Activated naive CD8-positive, alpha-beta T cell treated with anti-CD3 and anti-CD28 coated beads for 36 hours (primary cell): ENCODE results near the gene SLC24A3. TPM values are rescaled to one million over a fixed set of nuclear protein-coding genes. Genes with fewer than 3 reads are reported as not detected.

Source experiments
- DNase-seq: peaks from one replicate; pipeline ENCODE4 v3.0.0; 2021
- H3K27ac Mint-ChIP-seq: one replicate; pipeline ENCODE4 v1.8.0; 2022; ENCODE audit warnings: mild to moderate bottlenecking, moderate library complexity, mixed read lengths
- H3K27me3 Mint-ChIP-seq: one replicate; pipeline ENCODE4 v1.8.0; 2022; ENCODE audit warnings: mild to moderate bottlenecking, mixed read lengths
- H3K36me3 Mint-ChIP-seq: one replicate; pipeline ENCODE4 v1.8.0; 2021; ENCODE audit warnings: mild to moderate bottlenecking, mixed read lengths
- H3K4me1 Mint-ChIP-seq: one replicate; pipeline ENCODE4 v1.8.0; 2021; ENCODE audit warnings: mixed read lengths
- H3K4me3 Mint-ChIP-seq: one replicate; pipeline ENCODE4 v1.8.0; 2022; ENCODE audit warnings: mild to moderate bottlenecking, moderate library complexity, mixed read lengths
- H3K9me3 Mint-ChIP-seq: one replicate; pipeline ENCODE4 v1.8.0; 2022; ENCODE audit warnings: mixed read lengths
- total RNA-seq, 2 experiments: library from RNA; stranded (reverse); gene quantifications; one replicate each; pipeline ENCODE4 v1.2.3, GENCODE V29; 2021

SLC24A3 gene
- total RNA-seq, 2 experiments from 2014 or later = not detected

- Mint-ChIP-seq H3K27ac (no peak overlapping the region), H3K9me3 (no peaks in the 10 kb centered on the region), H3K4me1 (no peaks in the 10 kb centered on the region), H3K36me3 (no peaks in the 10 kb centered on the region), H3K27me3 (no peaks in the 10 kb centered on the region), H3K4me3 (no peak overlapping the region)
- no peak for DNase-seq
Measured at GRCh38 chr20:19274001-19274400, 61.6 kb downstream of the SLC24A3 start.

- Mint-ChIP-seq H3K27ac (no peak overlapping the region), H3K4me1 (no peaks in the 10 kb centered on the region), H3K9me3 (no peaks in the 10 kb centered on the region), H3K27me3 (no peaks in the 10 kb centered on the region), H3K36me3 (no peaks in the 10 kb centered on the region), H3K4me3 (no peak overlapping the region)
- DNase-seq = no peak
Measured at GRCh38 chr20:19274412-19275015, 62.1 kb downstream of the SLC24A3 start.

DNA sequence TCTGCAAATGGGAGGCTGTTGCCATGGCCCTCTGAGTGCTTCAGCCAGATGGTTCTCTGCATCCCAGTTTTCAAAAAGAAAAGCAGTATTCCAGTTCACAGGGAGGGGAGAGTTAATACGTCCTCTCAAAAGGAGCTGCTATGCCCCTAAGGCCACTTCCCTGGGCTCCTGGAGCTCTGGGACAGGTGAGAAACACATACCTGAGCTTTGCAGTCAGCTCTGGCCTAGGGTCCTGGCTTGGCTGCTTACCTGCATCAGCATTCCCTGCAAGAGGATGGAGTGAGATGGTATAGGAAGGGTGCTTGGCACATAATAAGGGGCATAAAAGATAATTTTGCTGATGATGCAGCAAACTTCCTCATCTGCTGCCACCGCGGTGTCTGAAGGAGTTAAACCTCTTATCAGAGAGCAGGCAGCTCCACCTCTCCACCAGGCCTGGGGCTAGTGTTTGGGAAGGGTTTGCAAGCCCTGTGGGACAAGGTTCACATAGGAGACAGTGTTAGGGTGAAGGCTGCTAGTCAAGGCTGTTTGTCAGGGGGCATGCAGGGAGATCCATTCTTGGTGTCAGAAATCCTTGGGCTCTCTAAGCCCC, 62.7 kb downstream of the SLC24A3 start:
- H3K27me3 Mint-ChIP-seq = no peaks in the 10 kb centered on the region
- no peak overlapping the region for H3K4me3 Mint-ChIP-seq
- H3K9me3 Mint-ChIP-seq = no peaks in the 10 kb centered on the region
- H3K27ac Mint-ChIP-seq = no peak overlapping the region
- H3K36me3 Mint-ChIP-seq = no peaks in the 10 kb centered on the region
- no peaks in the 10 kb centered on the region for H3K4me1 Mint-ChIP-seq
- no peak for DNase-seq

GRCh38 chr20:19275630-19276071, 63.2 kb downstream of the SLC24A3 start:
- Mint-ChIP-seq H3K27me3 (no peaks in the 10 kb centered on the region), H3K9me3 (no peaks in the 10 kb centered on the region), H3K4me3 (no peak overlapping the region), H3K4me1 (no peaks in the 10 kb centered on the region), H3K27ac (no peak overlapping the region), H3K36me3 (no peaks in the 10 kb centered on the region)
- DNase-seq = no peak

- H3K27ac Mint-ChIP-seq = no peak overlapping the region
- no peaks in the 10 kb centered on the region for H3K27me3 Mint-ChIP-seq
- DNase-seq = no peak
Measured at GRCh38 chr20:19277381-19277780, 64.9 kb downstream of the SLC24A3 start.

GRCh38 chr20:19283490-19284025, 71.1 kb downstream of the SLC24A3 start:
- no peak for DNase-seq
- Mint-ChIP-seq H3K27me3 (no peaks in the 10 kb centered on the region), H3K27ac (no peak overlapping the region), H3K4me3 (no peak overlapping the region), H3K36me3 (no peaks in the 10 kb centered on the region), H3K4me1 (no peaks in the 10 kb centered on the region), H3K9me3 (no peaks in the 10 kb centered on the region)

More at GRCh38 chr20:19277381-19277780, 64.9 kb downstream of the SLC24A3 start:
- Mint-ChIP-seq H3K36me3 (no peaks in the 10 kb centered on the region), H3K4me3 (no peak overlapping the region), H3K4me1 (no peaks in the 10 kb centered on the region), H3K9me3 (no peaks in the 10 kb centered on the region)

GRCh38 chr20:19284400-19285178, 72.1 kb downstream of the SLC24A3 start:
- H3K27ac Mint-ChIP-seq = no peak overlapping the region

GRCh38 chr20:19285436-19285835, 73.0 kb downstream of the SLC24A3 start:
- no peak for DNase-seq
- Mint-ChIP-seq H3K9me3 (no peaks in the 10 kb centered on the region), H3K27ac (no peak overlapping the region), H3K27me3 (no peaks in the 10 kb centered on the region), H3K4me1 (no peaks in the 10 kb centered on the region), H3K36me3 (no peaks in the 10 kb centered on the region), H3K4me3 (no peak overlapping the region)

More at GRCh38 chr20:19284400-19285178, 72.1 kb downstream of the SLC24A3 start:
- no peaks in the 10 kb centered on the region for H3K9me3 Mint-ChIP-seq
- no peak for DNase-seq
- no peaks in the 10 kb centered on the region for H3K4me1 Mint-ChIP-seq
- H3K27me3 Mint-ChIP-seq = no peaks in the 10 kb centered on the region
- H3K36me3 Mint-ChIP-seq = no peaks in the 10 kb centered on the region
- no peak overlapping the region for H3K4me3 Mint-ChIP-seq

DNA sequence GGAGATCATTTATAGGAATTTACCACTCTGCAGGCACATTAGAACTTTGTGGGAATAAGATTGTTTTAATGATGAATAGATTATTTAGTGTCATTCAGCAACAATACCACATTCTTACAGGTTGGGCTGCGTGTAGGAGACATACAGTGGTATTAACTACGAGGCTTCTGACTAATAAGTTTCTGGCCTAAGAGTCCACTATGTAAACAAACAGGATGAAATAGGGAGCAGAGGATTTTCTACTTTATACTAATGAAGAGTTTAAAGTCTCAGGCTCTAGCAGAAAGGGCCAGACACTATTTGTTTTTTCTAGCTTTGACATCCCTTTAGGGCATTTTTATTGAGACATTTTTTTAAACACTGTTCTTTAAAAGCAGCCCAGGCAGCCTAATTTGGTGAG, 75.6 kb downstream of the SLC24A3 start:
- DNase-seq = no peak
- Mint-ChIP-seq H3K4me1 (no peaks in the 10 kb centered on the region), H3K4me3 (no peak overlapping the region), H3K27me3 (no peaks in the 10 kb centered on the region), H3K9me3 (no peaks in the 10 kb centered on the region), H3K36me3 (no peaks in the 10 kb centered on the region), H3K27ac (no peak overlapping the region)

GRCh38 chr20:19288636-19289035, 76.2 kb downstream of the SLC24A3 start:
- Mint-ChIP-seq H3K9me3 (no peaks in the 10 kb centered on the region), H3K27ac (no peak overlapping the region), H3K27me3 (no peaks in the 10 kb centered on the region), H3K4me3 (no peak overlapping the region), H3K36me3 (no peaks in the 10 kb centered on the region), H3K4me1 (no peaks in the 10 kb centered on the region)
- no peak for DNase-seq

- no peak for DNase-seq
- Mint-ChIP-seq H3K9me3 (no peaks in the 10 kb centered on the region), H3K27ac (no peak overlapping the region), H3K36me3 (no peaks in the 10 kb centered on the region), H3K4me3 (no peak overlapping the region), H3K27me3 (no peaks in the 10 kb centered on the region), H3K4me1 (no peaks in the 10 kb centered on the region)
Measured at GRCh38 chr20:19289451-19289850, 77.0 kb downstream of the SLC24A3 start.

DNA sequence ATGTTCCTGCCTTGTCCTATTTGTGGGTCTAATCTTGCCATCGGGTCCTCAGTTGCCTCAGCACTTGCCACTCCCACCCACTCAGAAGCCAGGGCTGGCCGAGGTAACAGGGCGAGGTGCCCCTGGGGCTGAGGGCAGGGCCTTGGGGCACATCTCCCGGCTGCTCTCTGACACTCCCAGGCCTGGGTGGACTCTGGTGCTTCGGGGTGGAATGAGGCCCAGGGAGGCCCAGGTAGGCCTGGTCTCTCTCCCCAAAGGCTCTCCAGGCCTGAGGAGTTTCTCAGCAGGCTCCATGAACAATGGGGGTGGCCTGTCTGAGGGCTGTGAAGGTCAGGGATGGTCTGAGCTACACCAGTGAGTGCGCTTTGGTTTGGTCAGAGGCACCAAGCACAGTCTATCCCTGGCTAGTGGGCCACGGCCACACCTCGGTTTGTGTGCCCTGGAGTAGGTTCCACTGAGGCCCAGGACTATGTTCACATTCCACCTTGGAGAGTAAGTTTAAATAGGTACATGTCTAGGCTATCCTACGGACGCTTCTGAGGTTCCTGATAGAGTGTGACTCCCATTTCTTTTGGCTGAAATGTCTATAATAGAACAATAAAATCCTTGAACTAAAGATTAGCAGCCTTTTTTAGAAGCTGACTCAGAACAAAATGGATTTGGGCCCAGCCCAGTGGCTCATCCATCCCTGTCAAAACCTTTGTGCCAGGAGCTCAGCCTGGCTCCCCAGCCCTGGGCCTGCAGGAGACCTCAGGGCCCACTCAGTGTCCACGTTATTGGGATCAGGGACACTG, 78.8 kb downstream of the SLC24A3 start:
- Mint-ChIP-seq H3K27ac (no peak overlapping the region), H3K36me3 (no peaks in the 10 kb centered on the region), H3K9me3 (no peaks in the 10 kb centered on the region), H3K27me3 (no peaks in the 10 kb centered on the region), H3K4me3 (no peak overlapping the region), H3K4me1 (no peaks in the 10 kb centered on the region)
- no peak for DNase-seq

DNA sequence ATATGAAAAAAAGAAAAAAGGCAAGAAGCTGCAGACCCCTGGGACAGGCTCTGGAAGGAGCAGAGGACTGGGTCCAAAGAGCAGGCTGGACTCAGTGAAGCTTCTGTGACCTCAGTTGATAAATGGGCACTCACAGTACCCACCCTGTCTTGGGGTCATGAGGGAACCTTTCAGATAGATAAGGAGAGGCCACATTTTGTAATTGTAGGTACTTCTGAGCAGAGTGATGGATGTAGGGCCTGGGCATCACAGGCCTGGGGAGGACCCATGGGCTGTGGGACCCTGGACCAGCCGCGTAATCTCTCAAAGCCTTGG, 79.3 kb downstream of the SLC24A3 start:
- Mint-ChIP-seq H3K27ac (no peak overlapping the region), H3K27me3 (no peaks in the 10 kb centered on the region), H3K36me3 (no peaks in the 10 kb centered on the region), H3K4me1 (no peaks in the 10 kb centered on the region), H3K9me3 (no peaks in the 10 kb centered on the region), H3K4me3 (no peak overlapping the region)
- DNase-seq = no peak

DNA sequence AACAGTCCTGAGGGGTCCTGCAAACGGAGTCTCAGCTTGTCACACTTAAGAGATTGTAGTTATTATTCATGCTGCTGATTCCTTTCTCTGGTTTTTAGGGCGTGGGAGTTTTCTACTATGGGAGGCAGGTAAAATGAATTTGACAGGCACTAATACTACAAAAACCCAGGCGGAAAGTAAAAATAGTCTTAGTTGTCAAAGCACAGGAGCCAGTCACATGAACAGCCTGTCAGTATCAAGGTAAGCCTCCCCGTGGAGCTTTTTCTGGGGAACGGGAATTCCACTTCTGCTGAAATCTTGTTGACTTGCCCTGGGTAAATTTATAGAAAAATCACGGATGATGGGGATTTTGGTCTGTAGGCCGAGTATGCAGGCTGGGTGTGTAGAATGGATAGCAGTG, 79.8 kb downstream of the SLC24A3 start:
- DNase-seq = no peak
- Mint-ChIP-seq H3K27ac (no peak overlapping the region), H3K9me3 (no peaks in the 10 kb centered on the region), H3K27me3 (no peaks in the 10 kb centered on the region), H3K36me3 (no peaks in the 10 kb centered on the region), H3K4me1 (no peaks in the 10 kb centered on the region), H3K4me3 (no peak overlapping the region)

GRCh38 chr20:19295076-19295475, 82.6 kb downstream of the SLC24A3 start:
- no peak overlapping the region for H3K27ac Mint-ChIP-seq
- DNase-seq = no peak
- H3K9me3 Mint-ChIP-seq = no peaks in the 10 kb centered on the region
- H3K4me1 Mint-ChIP-seq = no peaks in the 10 kb centered on the region
- H3K27me3 Mint-ChIP-seq = peaks cover 8% of the 10 kb centered on the region
- H3K4me3 Mint-ChIP-seq = no peak overlapping the region
- H3K36me3 Mint-ChIP-seq = no peaks in the 10 kb centered on the region
